ENCODE data around the gene DGCR2.
"Not testable (repeated sequence)": the region's sequence is repeated elsewhere in the genome, so short reads cannot be mapped to it uniquely, and the experiment has no call there.

Gene DGCR2

DNA sequence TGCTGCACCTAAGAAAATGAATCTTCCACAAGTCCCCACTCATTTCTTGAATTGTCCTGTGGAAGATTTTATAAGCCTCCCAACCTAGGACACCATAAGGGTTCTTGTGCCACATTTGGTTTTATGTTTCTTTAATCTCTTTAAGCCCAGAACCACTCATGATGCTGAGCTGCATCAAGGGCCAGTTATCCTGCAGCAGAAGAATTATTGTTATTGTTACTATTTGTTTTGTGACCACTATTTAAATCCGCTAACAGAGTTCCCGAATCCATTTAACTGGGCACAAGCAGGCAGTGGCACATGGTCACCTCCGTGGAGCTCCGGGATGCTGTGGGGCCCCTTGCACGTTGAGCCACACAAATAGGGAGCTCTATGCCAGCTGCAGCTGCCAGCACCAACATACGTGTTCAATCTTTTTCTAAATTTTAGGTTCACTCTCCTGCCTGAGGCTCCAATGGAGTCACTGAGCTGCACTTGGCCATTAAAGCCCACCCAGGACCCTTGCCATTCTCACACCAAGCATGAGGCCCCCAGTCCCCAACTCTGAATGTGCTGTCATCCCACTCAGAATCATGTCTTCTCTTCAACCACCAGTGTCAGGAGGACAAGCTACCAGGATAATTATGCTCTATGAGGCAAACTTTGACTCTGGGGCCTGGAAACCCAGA is 60.6 kb downstream of the DGCR2 start:
- DNase-seq (ENCODE audit: low read depth in 2 of 2, low spot score in 1 of 2) = no peak

DNA sequence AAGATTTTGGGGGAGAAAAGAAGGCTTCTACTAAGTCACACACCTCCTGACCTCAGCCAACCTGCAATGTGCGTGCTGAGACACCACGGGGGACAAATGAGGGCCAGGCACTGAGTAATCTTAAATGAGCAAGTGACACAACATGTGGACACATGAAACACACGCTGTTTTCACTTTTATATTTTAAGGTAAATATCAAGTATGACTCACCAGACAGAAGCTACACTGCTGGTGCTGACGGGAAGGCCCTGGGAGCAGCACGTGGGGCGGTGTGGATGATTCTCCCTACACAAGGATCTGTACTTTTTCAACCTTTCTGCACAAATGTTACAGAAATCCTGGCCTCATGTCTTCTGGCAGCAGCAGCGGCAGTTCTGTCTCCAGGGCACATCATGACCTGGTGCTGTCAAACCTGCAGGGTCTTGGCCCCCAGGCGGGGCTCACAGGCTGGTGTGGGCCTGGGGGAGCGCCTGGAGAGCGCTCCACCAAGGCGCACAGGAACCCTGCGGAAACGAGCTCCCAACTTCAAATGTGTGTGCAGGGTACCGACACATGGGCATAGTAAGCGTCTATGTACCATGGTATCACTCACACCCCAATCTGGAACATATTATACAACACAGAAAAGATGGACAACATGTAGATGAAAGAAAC is 61.7 kb downstream of the DGCR2 start:
- DNase-seq (ENCODE audit: low read depth in 2 of 2, low spot score in 1 of 2) = no peak

DNA sequence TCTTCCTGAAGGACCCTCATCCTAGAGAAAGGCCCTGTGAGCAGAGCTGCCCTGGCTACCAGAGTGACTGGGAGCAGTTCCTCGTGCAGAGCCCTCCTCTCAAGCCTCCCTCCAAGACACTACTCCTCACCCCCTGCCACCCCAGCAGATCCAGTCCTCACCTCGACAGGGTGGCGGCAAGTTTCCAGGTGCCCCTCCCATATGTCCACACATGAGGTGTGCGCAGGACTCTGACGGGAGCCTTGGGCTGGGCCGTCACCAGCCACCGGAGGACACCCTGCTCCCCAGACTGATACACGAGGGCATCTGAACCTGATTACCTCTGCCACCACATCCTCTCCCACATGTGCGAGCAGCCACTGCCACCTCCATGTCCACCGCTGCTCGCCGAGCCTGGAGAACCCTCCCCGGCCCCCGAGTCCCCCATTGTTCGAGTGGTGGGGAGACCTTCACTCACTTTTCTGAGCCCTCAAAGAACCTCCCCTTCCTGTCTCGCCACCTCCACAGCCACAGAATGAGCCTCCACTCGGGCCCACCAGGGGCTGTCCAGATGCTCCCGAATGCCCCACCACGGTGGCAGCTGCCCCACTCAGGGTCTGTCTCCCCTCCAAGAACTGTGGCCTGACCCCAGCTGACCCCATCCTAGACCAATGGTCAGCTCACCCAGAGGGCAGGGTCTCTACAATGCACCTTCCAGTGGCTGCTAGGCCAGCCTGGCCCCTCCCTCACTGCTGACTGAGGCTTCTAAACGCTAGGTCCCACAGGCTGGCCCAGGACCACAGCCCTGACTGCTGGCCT is 62.5 kb downstream of the DGCR2 start:
- no peak for DNase-seq (ENCODE audit: low read depth in 2 of 2, low spot score in 1 of 2)

DNA sequence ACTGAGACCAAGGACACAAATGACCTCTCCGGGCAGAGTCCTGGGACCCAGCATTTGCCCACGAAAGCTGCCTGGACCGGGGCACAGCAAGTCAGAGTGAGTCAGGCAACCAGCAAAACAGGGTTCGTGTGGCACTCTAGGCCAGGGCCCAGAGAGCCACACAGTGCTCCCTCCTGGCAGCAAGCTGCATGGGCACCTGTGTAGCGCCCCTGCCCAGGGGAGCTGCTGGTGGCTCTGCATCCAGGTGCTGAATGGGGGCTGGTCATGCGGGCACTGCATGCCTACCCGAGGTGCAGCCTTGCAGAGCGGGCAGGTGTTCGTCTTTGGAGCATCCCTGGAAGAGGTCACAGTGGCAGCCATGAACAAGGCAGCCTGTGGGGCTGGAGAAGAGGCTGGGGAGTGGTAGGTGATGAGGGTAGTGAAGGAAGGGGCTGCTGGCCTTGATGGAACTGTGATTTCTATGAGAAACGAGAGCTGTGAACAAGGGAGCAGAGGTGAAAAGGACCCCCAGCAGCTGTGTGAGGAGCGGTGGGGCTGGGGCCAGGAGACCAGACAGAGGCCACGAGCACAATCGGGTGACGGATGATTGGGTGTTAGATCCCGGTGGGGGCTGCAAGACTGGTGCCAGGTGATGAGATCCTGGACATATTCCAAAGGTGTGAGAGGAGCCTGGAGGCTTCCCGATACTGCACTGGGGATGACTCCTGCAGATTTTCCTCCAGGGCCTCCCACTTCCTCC is 63.3 kb downstream of the DGCR2 start:
- DNase-seq (ENCODE audit: low read depth in 2 of 2, low spot score in 1 of 2) = no peak

DNA sequence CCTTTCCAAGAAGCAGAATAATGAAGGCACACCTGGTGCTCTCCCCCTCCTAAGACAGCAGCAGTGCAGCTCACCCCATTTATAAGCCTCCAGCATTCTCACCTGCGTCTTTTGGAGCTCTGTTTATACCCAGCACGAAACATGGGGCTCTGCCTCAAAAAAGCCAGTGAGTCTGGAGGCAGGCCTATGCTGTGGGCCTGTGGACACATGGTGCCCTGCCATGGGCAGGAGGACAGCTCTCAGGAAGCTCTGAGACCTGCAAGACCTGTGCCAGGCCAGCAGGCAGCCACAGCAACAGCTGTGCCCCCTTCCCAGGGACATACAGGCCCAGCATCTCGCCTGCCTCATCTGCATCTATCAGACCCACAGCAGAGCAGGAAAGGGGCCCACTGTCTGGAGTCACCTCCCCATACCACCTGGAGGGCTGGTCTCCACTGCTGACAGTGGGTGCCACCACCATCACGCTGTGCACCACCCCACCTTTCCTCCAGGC is 64.2 kb downstream of the DGCR2 start:
- no peak for DNase-seq (ENCODE audit: low read depth in 2 of 2, low spot score in 1 of 2)

DNA sequence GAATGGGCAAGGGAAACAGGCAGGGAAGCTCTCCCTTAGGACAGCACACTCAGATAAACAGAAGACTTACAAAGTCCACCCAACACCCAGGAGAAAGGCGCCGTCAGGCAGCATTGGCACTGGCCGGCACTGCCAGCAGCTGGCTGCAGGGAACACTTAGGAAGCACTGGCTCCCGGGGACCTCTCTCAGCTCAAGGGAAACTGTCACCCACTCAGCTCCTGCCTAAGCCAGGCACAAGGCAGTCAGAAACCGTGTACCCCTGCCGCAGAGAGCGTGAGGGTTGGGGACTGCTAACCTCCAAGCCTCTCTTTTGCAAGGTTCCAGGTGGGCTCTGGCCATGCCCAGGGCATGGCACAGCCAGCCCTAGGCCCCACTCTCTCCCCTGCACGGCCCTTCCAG is 64.7 kb downstream of the DGCR2 start:
- no peak for DNase-seq (ENCODE audit: low read depth in 2 of 2, low spot score in 1 of 2)

DNA sequence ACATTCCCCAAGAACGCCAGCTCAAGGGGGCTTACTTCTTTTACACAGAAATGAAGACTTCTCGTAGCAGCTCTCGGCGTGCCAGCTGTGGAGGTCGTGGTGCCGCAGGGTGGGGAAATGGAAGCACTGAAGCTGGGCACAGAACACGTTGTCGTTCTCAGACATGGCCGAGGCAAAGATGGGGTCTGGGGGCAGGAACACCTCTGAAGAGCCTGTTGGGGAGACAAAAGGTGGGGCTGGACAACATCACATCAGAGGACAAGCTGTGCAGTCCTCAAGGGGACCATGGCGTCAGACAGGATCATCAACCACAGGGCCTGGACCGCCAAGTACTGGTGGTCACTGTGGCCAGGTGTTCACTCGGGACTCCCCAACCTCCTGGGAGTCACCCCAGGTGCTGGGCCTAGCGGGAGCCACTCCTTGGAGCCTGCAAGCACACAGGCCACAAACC is 65.2 kb downstream of the DGCR2 start:
- DNase-seq (ENCODE audit: low read depth in 2 of 2, low spot score in 1 of 2) = no peak

DNA sequence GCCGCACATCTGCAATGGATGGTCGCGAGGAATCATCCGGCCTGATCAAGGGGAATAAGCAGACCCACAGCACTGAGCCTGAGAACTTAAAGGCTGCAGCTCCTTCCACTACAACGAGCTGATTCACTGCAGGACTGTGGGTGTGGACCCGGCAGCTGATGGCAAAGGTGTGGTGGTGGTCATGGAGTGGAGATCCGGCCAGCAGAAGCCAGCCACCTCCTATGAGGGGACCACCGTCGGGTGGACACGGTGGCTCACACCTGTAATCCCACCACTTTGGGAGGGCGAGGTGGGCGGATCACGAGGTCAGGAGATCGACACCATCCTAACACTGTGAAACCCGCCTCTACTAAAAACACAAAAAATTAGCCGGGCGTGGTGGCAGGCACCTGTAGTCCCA is 66.4 kb downstream of the DGCR2 start:
- no peak for DNase-seq (ENCODE audit: low read depth in 2 of 2, low spot score in 1 of 2)

DNA sequence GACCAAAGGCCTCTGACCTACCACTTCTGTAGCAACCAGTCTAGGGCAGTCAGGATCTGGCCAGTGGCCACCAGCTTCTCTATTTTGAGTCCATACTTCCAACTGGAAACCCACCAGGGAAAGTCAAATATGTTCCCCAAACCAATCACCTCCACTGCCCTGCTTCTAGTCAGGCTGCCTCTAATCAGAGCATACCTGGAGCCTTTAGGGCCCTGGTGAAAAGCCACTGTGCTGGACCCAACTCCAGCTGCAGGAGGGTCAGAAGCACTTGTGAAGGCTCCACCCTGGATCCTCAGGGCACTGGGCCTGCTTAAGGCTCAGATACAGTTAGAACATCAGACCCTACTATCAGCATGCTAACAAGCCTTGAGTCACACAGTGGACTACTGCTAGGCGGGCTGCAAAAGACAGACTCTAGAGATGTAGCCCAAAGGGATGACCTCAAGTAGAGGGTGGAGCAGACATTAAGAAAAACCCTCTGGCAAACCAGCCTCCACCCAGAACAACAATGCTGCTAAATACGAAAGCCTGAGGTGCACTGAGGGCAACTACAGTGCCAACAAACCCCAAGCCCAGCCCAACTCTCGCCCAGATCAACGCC is 69.2 kb downstream of the DGCR2 start:
- no peak for DNase-seq (ENCODE audit: low read depth in 2 of 2, low spot score in 1 of 2)

DNA sequence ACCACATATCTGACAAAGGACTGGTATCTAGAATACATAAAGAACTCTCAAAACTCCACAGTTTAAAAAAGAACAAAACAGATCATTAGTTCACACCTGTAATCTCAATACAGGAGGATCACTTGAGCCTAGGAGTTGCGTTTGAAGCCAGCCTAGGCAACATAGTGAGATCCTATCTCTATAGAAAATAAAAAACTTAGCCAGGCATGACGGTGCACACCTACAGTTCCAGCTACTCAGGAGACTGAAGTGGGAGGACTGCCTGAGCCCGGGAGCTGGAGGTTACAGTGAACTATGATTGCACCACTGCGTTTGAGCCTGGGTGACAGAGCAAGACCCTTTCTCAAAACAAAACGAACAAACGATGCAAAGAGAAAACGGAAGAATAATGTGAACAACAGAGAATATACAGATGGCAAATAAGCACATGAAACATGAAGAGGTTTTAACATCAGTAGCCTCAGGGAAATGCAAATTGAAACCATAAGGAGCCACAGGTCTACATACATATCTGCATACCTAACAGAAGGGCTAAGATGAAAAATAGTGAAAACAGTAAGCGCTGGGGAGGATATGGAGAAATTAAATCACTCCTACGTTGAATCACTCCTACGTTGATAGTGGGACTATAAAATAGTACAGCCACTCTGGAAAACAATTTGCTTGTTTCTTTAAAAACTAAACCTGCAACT is 70.7 kb downstream of the DGCR2 start:
- DNase-seq (ENCODE audit: low read depth in 2 of 2, low spot score in 1 of 2) = no peak

DNA sequence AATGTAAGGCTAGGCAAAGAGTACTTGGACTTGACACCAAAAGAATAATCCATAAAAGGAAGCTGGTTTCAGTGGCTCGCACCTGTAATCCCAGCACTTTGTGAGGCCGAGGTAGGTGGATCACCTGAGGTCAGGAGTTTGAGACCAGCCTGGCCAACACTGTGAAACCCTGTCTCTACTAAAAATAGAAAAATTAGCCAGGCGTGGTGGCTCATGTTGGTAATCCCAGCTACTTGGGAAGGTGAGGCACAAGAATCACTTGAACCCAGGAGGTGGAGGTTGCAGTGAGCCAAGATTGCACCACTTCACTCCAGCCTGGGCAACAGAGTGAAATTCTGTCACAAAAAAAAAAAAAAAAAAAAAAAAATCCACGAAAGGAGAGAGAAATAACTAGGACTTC is 71.4 kb downstream of the DGCR2 start:
- DNase-seq (ENCODE audit: low read depth in 2 of 2, low spot score in 1 of 2) = not testable (repeated sequence)

DNA sequence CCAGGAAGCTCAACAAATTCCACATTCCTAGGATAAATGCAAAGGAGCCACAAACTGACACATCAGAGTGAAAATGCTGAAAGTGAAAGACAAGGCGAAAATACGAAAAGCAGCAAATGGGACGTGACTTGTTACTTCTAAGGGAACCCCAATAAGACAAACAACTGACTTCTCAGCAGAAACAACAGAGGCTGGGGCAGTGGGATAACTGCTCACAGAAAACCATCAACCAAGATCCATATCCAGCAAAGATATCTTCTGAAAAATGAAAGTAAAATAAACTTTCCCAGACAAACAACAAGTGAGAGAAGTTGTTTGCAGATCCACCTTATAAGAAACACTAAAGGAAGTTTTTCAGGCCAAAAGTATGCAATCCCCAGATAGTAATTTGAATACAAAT is 72.1 kb downstream of the DGCR2 start:
- DNase-seq (ENCODE audit: low read depth in 2 of 2, low spot score in 1 of 2) = no peak

DNA sequence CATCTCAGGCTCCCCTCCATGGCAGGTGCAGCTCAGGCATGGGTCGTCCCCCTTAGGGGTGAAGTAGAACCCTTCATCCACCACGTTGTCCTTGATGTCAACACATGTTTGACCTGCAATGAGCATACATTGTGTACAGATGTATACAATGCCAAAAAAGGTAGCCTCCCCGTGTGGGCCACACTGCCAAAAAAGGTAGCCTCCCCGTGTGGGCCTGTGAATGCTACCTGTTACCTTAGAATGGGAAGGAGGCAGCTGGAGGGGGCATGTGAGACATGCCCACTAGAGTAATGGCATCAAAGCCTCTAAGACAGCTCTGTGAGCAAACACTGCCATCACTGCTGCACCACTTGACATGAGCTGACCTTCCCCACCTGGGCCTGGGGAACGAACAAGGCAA is 73.7 kb downstream of the DGCR2 start:
- no peak for DNase-seq (ENCODE audit: low read depth in 2 of 2, low spot score in 1 of 2)

DNA sequence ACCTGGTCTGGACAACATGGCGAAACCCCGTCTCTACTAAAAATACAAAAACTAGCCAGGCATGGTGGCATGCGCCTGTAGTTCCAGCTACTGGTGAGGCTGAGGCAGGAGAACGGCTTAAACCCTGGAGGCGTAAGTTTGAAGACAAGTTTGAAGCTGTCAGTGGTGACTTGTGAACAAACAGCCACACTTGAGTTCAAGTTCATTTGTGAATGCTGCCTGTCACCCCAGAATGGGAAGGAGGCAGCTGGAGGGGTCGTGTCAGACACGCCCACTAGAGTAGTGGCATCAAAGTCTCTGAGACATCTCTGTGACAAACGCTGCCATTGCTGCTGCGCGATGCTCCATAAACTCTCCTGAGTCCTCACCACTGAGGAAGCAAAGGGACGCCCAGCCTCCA is 74.2 kb downstream of the DGCR2 start:
- no peak for DNase-seq (ENCODE audit: low read depth in 2 of 2, low spot score in 1 of 2)

DNA sequence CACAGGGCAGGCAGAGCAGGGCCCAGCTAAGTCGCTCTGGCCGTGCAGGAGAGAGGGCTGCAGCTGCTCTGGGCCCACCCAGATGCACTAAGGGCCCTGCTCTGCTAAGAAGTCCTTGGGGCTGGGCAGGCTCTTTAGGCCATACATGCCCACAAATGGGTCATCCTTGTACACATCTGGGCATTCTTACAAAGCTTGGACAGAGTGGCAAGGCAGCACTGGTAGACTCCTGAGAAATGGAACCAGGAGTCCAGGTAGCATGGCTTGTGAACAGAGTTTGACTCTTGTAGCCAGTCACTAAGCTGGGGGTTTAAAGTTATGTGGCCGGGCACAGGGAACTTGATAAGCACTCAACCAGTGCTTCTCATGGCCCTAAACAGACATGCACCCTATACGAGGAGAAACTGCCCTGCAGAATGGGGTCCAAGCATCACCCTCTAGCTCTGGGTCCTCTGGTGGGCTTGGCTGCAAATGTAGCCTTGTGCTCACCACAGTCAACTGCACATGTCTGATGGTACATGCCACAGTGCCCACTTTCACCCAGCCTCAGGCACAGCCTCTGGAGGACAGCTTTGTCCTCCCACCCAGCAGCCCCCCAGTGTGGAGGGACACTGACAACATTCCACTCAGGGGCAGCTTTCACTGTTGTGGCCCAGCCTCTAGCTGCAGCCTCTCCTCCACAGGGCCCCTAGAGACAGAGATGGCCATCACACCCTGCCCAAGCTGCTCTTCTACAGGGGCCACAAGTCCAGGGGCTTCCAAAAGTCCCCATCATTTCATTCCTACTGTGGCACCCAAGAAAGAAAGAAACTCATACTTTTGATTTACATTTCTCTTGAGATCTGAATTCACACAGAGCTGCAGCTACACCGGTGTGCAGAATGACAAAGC is 75.2 kb downstream of the DGCR2 start:
- no peak for DNase-seq (ENCODE audit: low read depth in 2 of 2, low spot score in 1 of 2)

DNA sequence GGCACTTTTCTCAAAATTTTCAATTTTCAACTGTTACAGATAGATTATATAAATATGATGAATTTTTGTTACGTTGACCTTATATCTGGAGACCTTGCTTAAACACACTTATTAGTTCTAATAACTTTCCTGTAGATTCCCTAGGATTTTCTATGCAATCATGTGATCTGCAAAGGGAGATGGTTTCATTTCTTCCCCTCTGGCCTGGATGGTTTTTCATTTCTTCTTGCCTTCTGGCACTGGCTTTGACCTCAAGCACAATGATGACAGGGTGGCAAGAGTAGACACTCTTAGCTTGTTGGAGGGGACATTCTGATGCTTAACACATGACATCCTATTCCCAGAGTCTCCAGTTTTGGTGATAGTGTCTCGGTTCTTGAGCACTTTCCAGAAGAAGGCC is 75.9 kb downstream of the DGCR2 start:
- no peak for DNase-seq (ENCODE audit: low read depth in 2 of 2, low spot score in 1 of 2)

DNA sequence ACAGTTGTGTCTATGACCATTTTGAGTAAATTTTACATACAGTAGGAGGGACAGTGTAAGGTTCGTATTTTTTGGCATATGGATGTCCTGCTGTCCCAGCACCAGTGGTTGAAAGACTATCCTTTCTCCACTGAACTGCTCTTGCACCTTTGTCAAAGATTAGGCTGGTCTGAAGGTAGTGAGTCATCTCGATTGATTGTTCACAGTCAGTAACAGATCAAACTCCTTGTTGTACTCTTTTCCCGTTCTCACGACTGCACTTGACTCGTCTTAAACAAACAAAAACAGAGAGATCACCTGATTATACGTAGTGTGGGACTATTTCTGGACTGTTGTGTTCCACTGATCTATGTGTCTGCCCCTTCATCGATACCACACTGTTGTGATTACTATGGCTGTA is 77.1 kb downstream of the DGCR2 start:
- no peak for DNase-seq (ENCODE audit: low read depth in 2 of 2, low spot score in 1 of 2)

DNA sequence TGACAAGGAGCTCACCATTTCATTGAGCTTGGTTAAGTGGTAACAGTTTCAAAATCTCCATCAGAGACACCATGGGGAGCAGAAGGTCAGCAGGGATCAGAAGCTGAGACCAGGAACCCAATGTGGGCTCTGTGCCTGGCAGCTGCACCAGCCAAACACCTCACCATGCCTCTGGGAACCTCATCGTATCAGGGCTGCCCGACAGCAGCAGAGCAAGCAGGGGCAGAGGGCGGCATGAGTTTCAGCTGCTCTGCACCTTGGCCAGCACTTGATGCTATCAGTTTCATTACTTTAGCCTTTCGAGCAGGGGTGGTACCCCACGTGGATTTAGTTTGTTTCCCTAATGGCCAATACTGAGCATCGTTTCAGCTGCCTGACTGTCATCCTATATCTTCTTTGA is 77.8 kb downstream of the DGCR2 start:
- DNase-seq (ENCODE audit: low read depth in 2 of 2, low spot score in 1 of 2) = no peak
